HG02884 (cell line): ENCODE data around the gene EAF1.
"Not testable (repeated sequence)": the region's sequence is repeated elsewhere in the genome, so short reads cannot be mapped to it uniquely, and the experiment has no call there.

Experiments
- ATAC-seq: cut with Tn5 transposase; IDR thresholded peaks from one replicate; pipeline ENCODE4 v1.9.1; 2021; ENCODE audit warnings: mild to moderate bottlenecking, moderate library complexity; ENCODE audit not compliant: unreplicated experiment

EAF1 gene

DNA sequence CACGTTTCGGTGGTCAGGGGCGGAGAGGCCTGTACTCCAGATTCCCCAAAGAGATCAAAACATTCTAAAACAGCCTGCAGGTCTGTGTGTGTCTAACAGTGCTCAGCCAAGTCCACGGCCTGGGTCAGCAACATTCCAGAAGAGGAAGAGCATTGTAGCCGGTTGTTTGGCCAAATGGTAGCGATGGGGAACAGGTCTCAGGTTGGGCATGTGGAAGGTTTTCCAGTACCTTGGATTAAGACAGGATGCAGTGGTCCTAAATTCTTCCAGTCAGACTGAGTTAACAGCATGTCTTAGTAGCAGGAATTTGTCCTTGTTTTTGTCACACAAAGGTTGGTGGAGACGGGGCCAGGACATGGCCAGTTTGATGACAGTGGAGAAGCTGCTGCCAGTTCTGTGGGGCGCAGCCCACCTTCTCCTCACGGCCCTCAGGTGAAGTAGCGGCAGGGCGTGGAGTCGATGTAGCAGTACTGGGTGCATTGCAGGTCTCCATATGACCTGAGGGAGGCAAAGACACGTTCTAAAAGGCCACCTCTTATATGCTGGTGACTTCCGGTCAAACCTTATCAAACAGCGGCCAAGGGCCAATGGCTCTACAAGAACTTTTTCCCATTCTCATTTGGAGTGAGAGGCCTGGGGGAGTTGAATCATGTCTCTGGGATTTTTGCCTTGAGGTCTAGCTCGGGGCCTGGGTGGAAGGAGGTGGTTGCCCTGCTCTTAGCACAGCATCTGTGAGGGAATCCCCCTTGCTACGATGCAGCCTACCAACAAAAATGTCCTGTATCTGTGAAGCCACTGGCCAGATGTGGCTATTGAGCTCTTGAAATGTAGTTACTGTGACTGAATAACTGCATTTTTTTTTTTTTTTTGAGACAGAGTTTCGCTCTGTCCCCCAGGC, 24.1 kb downstream of the EAF1 start:
- no peak for ATAC-seq

DNA sequence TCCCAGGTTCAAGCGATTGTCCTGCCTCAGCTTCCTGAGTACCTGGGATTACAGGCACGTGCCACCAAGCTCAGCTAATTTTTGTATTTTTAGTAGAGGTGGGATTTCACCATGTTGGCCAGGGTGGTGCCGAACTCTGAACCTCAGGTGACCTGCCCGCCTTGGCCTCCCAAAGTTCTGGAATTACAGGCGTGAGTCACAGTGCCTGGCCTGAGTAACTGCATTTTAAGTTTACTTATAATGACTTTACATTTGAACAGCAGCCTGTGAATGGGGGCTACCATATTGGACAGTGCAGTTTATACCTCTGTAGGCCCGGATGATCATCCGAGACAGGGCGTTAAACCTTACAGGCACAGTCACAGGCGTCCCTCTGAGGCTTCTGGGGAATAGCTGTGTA, 24.8 kb downstream of the EAF1 start:
- ATAC-seq: no peak

DNA sequence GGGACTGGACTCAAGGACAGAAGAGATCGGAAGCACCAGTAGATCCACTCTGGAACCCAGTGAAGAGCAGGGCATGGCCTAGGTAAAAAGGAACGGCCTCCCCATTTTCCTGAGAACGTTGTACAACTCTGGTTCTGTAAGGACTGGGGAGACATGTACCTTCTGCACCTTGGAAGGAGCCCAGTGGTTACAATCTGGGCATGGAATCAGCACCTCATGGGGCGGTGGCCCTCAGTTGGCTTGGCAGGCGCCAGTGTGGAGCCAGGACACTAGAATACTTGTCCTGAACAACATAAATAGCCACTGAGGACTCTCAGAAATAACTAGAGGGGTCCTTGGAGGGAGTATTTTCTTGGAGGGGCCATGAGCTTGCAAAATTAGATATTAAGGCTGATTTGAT, 25.6 kb downstream of the EAF1 start:
- no peak for ATAC-seq

DNA sequence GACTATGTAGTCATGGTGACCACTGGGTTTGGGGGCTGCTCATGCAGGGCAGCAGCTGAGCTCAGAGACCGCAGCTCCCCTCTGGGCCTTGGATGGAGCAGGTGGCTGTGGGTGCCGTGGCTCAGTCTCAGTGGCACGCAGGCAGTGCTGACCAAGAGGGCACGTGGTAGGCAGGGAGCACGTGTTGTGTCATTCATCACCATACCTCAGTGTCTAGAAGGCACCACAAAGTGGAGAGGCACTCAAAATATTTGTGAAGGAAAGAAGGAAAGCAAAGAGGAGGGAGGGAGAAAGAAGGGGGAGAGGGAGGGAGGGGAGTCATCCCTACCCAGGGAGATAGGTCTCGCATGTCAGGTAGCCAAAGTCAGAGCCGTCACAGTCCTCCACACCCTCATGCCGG, 26.1 kb downstream of the EAF1 start:
- ATAC-seq: no peak

DNA sequence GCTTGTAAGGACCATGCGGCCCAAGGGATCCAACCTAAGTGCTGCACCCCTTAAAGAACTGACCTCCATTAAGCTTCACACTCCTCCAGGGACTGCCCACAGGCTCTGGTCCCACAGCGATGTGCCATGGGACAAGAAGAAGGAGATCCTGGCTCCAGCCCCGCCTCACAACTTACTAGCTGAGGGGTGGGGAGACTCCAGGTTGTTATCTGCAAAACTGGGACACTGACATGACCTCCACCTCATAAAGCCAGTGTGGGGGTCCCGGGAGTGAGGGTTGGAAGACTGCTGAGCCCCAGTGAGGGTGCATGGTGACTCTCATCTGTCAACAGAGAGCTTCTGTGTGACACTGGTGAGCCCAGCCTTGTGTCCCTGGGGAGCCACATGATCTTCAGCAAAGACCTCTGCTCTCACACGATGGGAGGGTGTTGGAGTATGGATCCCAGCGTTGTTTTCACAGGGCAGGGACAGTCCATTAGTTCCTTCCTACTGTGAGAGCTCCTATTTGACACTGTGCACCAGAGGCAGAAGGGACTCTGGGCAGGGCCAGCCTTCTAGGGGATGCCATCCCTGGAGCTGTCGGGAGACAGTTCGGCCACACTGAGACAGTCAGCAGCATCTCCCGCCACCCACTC, 26.7 kb downstream of the EAF1 start:
- no peak for ATAC-seq

DNA sequence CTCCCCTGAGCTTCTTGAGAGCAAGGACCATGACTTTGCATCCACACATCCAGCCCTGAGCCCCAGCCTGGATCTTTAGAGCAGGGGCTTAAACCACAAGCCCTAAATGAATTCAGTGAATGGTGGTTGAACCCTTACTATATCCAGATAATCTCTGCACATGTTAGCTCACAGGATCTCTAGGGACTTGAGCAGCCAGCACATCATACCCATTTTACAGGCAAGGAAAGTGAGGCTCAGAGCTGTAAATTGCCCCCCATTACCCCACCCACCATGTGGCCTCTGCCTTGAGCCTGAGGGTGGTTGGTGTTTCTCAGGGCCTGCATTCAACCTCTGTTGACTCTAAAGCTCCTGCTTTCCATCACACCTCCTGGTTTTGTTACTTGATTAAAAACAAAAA, 27.6 kb downstream of the EAF1 start:
- ATAC-seq: no peak

DNA sequence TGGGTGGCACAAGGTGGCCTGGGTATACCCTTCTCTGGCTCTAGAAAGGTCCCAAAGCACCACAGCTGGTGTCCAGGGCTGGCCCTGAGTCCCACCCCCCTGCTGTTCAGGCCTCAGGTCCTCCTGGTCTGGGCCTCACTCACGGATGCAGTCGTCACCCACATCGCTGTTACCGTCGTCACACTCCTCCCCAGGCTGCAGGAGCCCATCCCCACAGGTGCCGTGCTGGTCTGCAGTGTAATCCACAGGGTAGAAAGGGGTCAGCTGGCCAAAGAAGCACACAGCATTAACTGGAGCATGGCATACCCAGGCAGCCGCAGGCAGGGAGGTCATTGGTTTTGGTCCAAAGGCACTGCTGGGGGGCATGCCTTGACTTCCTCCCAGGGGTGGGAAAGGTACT, 28.4 kb downstream of the EAF1 start:
- no peak for ATAC-seq

DNA sequence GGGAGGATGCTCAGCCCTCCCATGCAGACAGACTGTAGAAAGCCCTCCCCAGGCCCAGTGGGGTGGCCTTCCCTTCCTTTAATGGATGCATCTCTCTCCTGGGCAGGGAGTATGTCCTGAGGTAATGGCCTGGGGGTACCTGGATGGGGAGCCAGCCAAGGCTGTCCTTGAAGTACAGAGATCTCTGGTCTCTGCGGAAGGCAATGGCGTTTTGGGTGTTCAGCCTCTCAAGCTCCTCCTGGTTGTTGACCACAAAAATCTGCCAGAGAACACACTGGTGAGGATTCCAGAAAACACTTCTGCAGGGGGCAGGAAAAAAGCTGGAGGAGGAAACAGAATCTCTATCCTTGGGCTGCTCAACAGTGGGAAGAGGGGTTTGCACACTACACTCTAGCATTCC, 28.9 kb downstream of the EAF1 start:
- no peak for ATAC-seq

DNA sequence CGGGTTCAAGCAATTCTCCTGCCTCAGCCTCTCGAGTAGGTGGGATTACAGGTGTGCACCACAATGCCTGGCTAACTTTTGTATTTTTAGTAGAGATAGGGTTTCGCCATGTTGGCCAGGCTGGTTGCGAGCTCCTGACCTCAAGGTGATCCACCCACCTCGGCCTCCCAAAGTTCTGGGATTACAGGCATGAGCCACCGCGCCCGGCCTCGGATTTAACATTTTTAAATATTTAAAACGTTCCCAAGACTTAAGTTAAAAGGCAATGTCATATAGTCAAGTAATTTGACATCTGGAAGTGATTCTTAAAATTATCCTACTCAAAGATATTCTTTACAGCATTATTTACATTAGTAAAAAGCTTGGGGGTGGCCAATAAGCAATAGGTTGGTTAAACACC, 29.5 kb downstream of the EAF1 start:
- ATAC-seq: not testable (repeated sequence)

DNA sequence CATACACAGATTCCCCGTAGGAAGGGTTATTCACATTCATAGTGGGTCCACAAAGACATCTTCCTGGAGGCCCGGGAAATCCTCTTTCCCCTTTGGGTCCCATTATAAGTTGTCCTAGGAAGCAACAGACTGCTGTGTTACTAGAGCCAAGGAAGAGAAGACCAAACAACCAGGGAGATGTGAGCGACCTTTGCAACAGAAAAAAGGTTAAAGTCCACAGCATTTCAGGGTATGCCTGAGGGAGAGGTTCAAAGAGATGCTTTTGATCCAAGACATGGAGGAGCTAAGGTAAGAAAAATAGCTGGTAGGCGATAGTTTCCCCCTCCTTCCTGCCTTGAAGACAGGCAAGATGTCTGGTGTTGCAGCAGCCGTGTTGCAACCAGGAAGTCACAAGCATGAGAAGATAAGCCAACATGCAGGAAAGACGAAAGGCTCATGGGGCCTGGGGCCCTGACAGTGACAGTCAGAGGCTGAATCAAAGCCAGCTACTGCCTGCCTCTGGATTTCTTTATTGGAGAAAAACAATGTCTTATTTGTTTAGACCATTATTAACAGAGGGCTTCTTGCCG, 30.9 kb downstream of the EAF1 start:
- ATAC-seq: no peak

DNA sequence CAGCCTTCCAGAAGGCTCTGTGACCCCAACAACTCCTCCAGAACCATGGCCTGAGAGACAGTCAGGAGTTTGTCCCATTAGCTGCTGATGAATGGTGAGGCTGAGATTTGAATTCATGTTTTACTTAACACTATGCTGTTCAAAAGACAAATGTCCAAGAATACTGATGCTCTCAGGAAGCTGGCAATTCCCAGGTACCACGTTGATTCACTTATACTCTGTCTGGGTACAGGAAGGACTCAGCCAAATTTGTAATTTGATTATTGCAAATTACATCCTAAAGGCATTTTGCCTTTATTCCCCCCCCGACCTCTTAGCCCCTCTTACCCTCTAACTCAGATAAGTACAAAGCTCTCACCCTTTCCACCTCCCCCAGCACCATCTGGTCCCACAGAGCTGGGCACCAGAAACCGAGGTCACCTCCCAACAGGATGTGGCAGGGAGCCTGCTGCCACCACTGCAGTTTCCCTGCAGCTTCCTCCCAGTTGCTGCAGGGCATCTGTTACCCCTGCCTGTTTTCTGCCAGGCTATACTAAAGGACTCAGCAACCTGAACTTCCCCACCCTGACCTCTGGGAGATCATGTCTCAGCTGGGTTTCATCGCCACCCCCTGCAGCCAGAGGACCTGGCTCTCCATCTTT, 33.6 kb downstream of the EAF1 start:
- no peak for ATAC-seq

DNA sequence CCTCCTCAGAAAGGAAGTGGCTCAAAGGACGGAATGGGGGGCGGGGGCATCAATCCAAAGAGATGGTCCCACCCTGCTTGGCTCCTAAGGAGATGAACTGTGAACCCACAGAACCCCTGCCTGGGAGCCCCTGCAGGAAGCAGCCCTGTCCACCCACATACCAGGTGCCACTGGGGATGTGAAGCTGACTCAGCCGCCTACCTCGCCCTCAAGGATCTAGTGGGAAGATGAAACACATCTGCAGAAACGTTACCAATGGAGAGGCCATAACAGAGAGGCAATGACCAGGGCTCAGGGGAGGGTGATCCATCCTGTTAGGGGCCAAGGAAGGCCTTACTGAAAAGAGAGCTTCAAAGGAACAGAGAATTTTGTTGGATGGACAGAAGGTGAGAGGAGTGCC, 35.1 kb downstream of the EAF1 start:
- no peak for ATAC-seq

DNA sequence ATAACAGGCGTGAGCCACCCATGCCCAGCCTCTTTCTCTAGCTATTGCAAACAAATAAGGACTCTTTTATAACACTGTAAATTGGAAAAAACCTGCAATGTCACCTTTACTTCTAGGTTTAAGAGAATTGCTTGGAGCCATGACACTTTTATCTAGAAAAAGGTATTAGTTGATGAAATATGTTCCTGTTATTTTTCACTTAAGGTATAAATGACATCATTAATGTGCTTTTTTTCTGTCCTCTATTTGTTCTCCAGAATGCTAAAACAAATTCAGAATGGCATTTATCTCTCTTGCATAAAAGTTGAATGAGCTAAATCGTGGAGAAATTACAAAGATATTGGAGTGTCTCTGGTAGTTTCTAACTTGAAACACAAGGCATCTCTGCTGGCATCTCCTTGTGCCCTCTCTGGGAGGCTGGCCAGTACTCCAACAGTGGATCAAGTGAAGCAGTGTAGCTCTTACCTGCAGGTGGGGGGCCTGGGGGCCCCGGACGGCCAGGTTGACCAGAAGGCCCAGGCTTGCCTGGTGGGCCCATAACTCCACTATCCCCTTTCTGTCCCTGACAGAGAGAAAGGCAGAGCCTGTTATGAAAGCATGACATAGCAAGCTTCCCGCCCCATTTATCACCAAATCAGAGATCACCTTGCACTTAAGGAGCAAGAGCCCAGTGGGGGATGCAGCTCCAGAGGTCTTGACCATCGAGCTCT, 38.6 kb downstream of the EAF1 start:
- ATAC-seq: no peak

DNA sequence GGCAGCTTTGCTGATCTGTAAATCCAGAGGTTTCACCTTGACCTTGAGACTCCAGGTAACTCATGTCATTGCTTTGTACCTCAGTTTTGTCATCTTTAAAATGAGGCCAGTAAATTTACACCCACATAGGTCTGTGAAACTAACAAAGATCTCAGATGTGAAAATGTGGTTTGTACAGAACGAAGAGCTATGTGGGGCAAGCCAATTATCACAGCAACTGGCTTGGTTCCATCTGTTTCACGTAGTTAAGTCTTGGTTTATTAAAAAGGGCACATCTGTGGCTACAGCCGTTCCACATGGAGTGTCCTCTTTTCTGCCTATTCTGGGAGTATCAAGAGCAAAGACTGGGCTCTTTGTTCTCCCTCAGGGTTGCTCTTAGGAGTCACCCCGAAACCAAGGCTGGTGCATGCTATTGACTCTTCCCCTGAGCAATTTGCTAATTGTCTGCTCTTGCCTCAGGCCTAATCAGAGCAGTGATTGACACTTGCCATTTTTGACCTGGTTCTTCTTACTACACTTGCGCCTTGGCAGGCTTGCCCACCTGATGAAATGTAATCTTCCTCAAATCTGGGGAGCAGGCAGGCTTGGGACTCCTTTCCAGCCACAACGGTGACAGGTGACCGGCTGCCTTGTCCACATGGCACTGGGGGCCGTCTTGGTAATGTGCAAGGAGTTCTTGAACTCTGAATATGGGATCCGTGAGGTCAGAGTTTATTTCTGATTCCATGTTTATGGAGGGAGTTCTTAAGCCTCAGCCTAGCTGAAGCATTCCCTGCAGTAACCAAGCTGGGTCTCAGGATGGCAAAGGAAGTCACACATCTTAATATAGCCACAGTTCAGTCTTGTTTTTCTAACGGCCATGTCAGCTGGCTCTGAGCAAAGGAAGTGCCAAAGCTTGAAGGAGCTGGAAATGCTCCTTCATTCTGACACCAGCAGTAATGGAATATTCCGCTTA, 40.1 kb downstream of the EAF1 start:
- ATAC-seq: no peak

DNA sequence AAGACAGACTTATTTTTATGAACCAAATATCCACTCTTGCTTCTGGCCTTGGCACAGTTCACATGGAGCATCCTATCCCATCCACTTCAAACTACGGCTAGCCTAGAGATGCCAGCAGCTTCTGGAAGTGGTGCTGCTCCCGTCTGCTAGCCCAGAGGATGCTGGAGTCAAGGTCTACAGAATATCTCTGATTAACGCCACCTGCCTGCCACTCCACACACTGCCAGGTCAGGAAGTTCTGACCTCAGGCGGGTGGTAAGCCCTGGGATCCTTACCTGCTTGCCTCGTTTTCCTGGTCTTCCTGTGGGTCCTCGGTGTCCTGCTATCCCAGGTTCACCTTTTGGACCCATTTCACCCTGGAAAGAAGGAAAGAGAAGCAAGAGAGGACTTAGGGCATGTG, 42.9 kb downstream of the EAF1 start:
- no peak for ATAC-seq

DNA sequence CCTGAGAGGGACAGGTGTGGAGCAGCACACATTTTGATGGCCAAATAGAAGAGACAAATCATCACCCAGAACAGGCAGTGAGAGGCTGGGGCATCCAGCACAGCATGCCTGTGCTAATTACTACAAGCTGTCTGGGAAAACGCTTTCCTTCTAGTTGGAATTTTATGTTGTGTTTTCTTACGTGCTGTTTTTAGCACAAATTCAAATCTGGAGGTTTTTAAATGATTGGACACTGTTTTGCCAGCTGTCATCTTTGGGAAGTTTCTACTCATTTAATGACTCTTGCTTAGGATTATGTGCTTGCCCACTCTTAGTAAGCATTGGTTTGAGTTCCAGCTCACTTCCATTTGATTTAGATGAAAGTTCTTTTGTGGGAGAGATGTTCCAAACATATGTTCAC, 43.5 kb downstream of the EAF1 start:
- no peak for ATAC-seq

DNA sequence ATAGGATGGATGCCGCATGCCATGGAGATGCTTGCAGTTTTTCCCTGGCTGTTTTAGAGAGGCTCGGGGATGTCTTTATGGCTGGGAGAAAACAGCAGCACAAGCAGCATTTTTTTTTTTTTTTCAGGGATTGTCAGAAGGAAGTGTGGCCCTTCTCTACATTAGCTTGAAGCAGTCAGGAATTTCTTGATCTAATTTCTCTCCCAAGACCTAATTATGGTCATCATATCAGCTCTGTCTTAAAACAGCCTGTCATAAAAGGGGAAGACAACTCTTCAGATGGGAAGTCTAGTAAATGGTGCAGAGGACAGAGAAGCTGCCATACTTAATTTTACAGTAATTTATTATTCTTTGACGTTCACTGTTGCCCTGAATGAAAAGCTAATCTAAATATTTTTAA, 44.5 kb downstream of the EAF1 start:
- no peak for ATAC-seq

DNA sequence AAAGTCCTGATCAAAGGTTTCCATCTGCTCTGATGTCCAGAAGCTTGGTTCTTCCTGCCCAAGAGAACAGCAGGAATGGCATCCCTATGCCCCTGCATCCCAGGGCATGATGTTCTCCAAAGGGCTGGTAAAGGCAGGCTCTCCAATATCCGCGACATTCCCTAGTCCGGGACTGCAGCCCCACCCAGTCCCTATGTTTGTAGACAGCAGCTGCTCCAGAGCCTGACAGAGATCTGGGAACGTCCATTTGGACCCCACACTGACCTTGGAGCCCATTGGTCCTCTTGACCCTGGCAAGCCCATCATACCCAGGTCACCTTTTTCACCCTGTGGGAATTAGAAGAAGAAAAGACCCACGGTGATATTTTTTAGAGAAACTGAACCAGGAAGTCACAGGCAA, 47.8 kb downstream of the EAF1 start:
- no peak for ATAC-seq

DNA sequence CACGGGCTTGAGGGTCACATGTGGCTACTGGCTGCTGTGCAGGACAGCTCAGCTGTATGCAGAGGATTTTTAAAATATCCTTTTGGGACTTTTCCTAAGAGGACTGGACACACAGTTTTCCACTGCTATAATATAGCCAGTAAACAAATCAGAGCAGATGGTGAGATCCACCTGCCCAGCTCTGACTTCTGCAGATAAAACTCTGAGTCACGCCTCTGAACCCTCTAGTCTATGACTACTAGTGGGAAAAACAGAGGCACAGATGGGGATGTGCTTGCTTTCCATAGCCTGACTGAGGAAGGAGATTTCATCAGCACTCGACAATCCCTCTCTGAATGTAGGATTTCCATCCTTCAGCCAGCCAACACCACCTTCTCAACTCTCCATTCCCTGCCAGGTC, 49.0 kb downstream of the EAF1 start:
- ATAC-seq: no peak
